Central memory CD4-positive, alpha-beta T cell (primary cell): Measurements from ENCODE around the gene WIPF2.
"Not testable (repeated sequence)": the region's sequence is repeated elsewhere in the genome, so short reads cannot be mapped to it uniquely, and the experiment has no call there.

Source experiments
- DNase-seq: peaks from one replicate; pipeline ENCODE4 v3.0.0; 2022

The WIPF2 gene

GRCh38 chr17:40301315-40301714, 82.2 kb downstream of the WIPF2 start:
- no peak for DNase-seq

- DNase-seq, result peak; percentile 61
Measured at GRCh38 chr17:40303009-40303657, 84.0 kb downstream of the WIPF2 start.

DNA sequence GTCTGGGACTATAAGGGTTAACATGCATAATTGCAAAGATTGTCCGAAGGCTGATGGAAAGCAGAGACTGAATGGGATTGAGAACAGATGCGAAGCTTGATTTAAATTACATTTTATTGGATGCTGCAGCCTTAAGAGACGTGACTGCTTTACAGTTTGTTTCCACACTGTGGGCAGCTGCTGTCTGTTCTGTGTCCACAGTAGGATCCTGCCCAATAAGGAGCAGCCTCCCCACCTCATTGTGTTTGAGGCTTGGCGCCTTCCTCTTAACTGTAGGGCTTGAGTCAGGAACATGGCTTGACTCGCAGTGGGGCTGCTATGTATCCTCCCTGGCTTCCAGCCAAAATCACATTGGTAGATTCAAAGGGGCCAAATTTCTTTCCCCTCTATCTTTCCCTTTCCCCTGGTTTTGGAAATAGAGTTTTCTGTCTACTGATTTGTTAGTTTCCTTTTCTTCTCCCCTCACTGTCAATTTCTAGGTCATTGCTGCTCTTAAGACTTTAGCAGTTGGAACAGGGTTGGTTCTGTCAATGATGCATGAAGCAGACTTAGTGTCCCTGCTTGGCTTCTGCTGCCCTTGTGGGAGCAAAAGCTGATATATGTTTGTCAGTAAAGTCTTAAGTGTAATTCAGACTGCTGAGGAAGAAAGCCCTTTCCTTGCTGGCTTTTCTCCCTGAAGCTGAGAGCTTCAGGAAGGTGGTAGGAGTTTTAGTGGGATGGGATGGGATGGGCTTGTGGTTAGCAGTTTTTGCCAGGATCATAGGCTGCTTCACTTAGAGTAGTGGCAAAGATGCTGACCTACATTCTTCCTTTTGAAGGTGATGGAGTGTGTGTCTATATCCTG, 84.8 kb downstream of the WIPF2 start:
- no peak for DNase-seq

- DNase-seq, result not testable (repeated sequence)
Measured at GRCh38 chr17:40304552-40304863, 85.4 kb downstream of the WIPF2 start.

GRCh38 chr17:40304866-40305265, 85.8 kb downstream of the WIPF2 start:
- not testable (repeated sequence) for DNase-seq

- DNase-seq, result no peak
Measured at GRCh38 chr17:40306395-40306794, 87.3 kb downstream of the WIPF2 start.

GRCh38 chr17:40307001-40307730, 88.1 kb downstream of the WIPF2 start:
- DNase-seq, result no peak

DNA sequence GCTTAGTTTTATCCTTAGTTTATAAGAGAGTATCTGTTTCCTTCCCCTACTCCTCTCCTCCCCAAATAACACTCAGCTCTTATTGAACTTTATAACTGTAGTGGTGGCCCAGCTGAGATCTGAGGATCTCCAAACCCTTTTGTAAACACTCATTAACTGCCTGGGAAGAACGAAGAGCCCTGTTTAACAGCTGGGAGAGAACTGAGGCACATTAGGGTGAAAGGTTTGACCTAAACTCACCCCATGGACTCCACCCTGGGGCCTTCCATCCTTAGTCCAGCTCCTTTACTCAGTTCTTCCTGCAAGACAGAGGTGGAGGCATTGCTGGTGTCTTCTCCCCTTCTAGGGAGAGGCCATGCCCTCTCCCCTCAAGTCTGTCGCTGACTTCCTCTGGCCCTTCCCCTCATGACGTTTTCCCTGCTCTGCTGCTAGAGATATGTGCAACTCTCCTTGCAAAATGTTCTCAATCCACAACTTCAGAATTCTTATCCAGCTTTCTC, 88.7 kb downstream of the WIPF2 start:
- DNase-seq, result no peak

GRCh38 chr17:40309031-40309948, 90.2 kb downstream of the WIPF2 start, which contains the start of gene RARA:
Gene RARA (plus strand): TSS chr17:40309180. CDS start chr17:40331219, 22,039 bp downstream.
- no peak for DNase-seq

DNA sequence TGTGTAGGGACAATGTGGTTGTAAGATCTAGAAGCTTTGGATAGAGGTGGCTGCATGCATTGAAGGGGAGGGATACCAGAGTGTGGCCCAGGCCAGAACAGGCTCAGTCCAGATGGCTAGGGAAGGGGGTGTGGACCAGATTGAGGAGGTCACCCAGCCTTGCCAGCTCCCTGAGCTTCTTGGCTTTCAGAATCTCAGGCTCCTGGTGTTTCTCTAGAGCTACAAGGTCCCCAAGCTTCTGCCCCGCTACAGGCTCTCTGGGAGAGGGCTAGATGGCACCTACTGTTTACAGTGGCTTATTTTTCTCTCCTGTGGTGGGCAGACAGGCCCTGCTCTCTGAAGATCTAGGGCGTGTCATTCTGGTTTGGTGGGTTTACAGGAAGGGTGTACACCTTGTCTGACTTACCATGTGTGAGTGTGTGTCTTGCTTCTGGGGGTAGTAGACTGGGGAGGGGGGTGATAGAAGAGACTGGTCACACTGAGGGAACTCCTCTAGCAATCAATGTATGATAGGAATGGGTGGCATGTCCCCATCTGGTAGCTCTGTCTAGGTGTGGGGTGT, 90.9 kb downstream of the WIPF2 start:
- DNase-seq, result no peak

DNA sequence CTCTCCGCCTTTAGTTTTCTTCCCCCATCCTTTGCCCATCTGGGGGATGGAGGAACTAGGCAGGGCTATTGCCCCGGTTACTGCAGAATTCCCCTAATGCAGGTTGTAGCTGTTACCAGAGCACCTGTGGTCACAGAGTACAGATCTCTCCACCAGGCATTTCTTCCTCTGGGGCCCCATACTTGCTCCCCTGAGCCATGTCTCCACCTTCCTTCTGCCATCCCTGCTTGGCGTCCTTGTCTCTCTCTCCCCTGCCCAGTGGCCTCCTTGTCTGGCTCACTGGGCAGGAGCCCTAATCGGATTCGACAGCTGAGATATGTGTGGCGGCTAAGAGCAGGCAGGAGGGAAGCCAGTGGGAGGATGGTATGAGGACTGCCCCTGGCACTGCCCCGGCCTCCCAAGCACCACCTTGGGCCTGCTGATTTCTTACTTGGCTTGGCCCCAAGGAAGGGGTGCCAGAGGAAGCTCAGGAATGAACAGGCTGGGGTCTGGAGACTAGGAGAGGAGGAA, 91.8 kb downstream of the WIPF2 start:
- DNase-seq, result no peak

- no peak for DNase-seq
Measured at GRCh38 chr17:40311575-40311974, 92.5 kb downstream of the WIPF2 start.

GRCh38 chr17:40312131-40312731, 93.1 kb downstream of the WIPF2 start:
- no peak for DNase-seq

DNA sequence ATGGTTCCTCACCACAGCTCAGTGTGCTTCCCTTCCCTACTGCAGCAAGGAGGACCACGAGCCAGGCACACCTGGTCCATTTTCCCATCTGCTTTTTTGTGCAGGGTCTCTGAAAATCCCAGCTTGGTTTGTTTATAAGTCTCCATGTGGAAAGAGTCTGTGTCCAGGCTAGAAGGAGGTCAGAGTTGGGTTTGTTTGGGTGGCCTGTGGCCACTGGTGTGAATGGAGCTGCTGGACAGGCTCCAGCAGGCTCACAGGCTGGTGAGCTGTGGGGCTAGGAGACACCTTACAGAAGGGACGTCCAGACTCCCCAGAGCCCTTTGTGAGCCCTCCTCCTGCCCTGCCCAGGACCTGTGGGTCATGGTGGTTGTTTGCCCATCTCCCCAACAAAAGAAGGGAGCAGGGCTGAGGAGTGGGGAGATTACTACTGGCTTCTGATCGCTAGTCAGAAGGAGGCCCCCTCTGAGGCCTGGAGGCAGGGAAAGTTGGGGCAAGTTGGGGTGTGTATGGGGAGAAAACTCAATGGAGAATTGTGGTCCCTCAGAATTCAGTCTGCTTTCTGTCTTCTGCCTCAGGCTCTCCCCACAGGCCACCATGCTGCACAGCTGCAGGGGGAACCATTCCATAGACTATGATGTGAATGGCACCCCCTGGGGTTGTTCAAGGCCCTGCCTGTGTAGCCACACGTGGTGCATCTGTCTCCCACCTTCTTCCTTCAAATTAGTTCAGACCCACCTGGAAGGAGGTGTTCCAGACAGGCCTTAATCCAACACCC, 94.0 kb downstream of the WIPF2 start:
- no peak for DNase-seq

DNA sequence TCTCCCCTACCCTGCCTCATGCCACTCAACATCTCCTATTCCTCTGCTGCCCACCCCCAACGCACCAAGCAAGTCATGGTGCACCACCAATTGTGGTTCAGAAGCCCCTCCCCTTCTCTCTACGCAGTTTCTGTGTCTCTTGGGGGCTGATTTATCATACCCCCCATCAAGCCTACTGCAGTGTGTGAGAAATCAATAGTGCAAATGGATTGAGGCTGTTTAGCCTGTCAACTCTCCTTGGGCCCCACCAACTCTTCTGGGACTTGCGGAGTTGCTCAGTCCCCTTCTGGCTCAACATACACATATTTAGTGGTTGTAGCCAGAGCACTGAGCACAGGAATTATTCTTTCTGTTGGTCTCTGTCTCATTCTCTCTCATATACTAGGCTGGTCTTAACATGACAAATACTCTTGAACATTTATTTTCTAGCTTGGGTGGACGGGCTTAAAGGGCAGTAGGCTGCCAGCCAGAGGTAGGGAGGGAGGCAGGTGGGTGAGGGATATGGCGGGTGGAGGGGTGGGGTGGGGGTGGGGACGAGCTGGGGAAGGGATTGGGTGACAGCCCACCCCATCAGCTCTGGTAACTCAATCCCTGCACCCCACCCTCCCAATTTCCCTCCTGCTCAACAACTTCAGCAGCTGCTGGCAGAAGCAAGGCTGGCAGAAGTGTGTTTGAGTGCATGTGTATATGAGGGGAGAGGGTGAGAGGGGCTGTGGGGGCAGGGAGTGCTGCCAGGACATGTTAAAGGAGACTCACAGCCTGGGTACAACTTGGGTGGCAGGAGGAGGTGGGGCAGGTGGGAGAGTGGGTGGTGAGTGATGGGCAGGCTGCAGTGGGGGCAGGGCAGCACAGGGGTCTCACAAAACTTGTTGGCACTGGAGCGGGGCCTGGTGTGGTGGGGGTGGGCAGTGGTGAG, 94.8 kb downstream of the WIPF2 start:
- DNase-seq, result no peak

- peak; percentile 70 for DNase-seq
Measured at GRCh38 chr17:40314584-40314956, 95.5 kb downstream of the WIPF2 start.

DNA sequence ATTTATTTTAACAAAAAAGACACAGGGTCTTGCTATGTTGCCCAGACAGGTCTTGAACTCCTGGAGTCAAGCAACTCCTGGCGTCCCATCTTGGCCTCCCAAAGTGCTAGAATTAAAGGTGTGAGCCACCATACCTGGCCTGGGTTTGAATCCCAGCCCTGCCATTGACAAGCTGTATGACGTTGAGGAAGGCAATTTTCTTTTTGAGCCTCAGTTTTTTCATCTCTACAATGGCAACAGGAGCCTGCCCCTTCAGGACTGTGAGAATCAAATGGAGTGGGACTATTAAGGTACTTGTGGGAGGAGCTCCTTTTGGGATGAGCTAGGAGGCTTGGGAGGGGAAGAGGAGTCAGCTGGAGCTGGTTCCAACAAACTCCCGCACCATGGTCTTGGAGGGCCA, 96.1 kb downstream of the WIPF2 start:
- no peak for DNase-seq

GRCh38 chr17:40315678-40316570, 96.8 kb downstream of the WIPF2 start:
- DNase-seq, result no peak
